IPS-11a (cell line): Measurements from ENCODE around the gene JMJD4.

Experiments
- H3K4me3 ChIP-seq: one replicate; pipeline ENCODE4 v1.5.1; 2013; ENCODE audit warnings: low read depth, low read length, control low read depth

The JMJD4 gene

DNA sequence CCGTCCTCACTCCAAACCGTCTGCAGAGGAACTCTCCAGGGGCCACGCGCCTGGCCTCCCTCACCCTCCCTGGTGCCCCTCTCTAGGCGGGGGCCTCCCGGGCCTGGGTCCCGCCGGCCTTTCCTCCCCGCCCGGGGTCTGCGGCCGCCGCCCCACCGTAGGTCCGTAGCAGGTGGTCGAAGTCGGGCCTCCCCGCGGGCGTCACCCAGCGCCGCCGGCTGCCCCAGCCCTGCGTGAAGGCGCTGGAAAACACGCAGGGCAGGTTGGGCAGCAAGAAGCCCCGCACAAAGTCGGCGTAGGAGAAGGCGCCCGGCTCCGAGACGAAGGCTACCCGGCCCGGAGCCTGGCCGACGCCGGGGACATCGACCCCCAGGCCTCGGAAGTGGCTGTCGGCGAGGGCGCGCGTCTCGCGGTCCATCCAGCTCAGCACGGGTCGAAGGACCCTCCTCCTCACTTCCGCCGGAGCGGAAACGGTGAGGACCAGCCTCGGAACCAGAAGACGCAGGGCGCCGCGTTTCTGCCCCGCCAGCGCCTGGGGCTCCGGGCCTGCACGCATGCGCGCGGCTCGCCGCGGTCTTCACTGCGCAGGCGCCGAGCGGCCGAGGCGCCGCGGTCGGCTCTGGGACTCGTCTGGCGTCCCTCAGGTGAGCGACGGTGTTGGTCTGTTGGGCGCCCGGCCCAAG, at the start of gene JMJD4, which contains the start of gene SNAP47:
Gene JMJD4 (minus strand): TSS at position 447 of the 683 bp plus-strand sequence. CDS start 29 bp downstream, at position 418.
Gene SNAP47 (plus strand): TSS at position 580 of the 683 bp plus-strand sequence. CDS start 12,302 bp downstream, outside the sequence.
- peak within 1 kb of the TSS; percentile 91 for H3K4me3 ChIP-seq

- H3K4me3 ChIP-seq, result no peak overlapping the region
These were observed 47.1 kb upstream of the JMJD4 start for GRCh38 chr1:227782226-227782625.

DNA sequence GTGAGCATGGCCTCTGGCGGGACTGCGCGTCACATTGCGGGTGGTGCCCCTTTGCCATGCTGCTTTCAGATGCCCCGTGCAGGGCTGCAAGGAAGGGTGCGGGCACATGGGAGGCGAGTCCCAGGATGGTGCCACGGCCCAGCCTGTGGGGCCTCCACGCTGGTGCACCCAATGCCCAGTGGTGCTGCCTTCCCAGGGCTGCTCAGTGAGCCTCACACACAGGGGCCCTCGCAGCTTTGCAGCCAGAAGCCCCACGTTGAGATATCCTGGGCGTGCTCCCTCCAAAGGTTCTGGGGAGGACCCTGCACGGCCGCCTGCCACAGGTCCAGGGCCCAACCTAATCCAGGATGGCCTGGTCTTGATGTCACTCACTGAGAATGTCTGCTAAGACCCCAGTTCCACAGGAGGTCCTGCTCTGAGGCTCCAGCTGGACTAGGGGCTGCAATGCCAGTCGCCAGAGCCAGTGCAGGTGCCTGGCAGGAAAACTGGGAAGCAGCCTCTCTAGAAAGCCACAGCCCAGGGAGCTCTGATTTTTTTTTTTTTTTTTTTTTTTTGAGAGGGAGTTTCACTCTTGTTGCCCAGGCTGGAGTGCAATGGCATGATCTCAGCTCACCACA, 46.3 kb upstream of the JMJD4 start:
- H3K4me3 ChIP-seq, result no peak overlapping the region

DNA sequence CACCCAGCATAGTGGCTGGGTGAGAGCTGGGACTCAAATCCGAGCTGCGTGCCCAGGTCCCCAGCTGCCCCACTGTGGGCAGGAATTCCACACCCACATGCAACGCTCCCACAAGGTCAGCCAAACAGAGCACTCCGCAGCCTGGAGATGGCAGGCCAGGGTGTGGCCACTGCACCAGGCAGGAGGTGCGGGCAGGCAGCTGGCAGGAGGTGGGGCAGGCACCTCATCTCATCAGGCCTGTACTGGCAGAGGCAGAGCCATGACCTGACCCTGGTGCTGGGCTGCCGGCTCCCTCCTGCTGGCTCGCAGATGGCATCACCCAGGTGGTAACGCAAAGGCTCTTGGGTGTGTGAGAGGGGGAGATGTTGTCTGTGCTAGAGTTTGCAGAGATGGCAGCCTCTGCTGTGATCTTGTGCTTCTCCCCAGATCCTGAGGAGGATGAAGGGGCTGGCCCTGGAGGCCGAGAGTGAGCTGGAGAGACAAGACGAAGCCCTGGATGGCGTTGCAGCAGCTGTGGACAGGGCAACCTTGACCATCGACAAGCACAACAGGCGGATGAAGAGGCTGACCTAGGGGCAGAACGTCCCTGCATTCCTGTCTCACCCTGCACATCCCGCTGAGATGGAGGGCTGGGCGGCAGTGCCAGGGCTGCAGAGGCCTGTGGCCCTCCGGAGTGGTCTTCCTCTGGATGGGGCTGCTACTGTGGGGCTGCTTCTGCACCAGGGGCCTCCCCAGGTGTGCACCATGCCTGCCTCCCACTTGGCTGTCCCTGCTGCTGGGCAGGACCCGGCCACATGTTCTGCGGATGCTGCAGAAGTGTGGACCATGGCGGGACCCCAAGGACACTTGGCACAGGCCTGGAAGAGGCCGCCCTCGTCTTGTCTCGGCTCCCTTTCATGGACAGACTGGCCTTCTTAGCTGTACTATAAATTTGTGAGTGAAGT, 45.3 kb upstream of the JMJD4 start:
- H3K4me3 ChIP-seq, result no peak overlapping the region

DNA sequence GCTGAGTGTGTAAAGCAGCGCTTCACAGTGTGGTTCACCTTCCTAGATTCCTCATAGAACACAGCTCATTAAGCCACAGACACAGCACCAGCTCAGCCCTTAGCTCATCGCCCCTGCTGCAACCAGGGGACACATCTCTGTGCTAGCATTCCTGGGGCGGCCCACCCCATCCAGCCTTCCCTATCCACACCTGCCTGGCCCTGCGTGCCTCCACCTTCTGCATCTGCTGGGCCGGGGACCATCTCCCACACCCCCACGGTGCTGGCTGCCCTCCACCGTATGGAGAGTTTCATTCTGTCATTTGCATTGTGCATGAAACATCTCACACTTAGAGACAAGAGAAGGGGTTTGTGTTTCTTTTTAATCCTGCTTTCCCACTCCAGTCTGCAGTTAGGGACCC, 44.6 kb upstream of the JMJD4 start:
- no peak overlapping the region for H3K4me3 ChIP-seq

DNA sequence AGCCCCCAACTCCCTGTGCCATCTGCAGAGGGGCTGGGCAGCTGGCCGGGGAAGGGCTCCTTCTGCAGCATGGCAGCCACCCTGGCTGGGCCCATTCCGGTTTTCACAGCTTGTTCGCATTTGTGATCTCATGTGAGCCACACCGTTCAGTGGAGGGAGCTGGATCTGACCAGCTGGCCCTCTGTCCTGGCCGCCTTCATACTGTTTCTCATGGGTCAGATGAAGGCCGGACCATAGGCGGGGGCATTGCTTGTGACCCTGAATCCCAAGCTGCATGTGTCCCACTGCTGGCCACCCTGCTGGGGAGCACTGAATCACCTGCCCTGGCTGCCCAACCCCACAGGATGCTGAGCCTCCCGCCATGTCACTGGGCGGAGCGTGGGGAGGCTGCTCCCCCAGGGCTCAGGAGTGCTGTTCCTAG, 43.9 kb upstream of the JMJD4 start:
- H3K4me3 ChIP-seq, result no peak overlapping the region

DNA sequence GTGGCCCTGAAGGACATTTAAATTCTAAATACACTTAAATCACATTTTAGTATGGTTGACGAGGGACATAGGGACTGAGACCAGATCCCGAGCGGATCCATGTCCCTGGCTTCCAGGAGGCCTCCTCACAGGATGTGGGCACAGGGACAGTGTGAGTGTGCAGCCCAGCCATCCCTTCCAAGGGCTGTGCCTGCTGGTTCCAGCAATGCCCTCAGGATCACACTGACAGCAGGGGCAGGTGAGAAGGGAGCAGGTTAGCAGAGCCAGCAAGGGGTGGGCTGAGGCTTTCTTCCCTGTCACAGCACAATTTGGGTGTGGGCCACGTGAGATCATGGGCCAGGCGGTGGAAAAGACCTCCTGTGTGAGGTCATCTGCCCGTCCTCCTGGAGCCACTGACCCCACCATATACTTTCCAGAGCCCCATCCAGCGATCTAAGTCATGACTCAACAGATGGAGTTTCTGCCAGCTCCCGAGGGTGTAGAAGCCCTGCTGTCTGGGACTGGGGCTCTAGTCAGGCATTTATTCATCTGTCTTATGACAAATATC, 43.4 kb upstream of the JMJD4 start:
- no peak overlapping the region for H3K4me3 ChIP-seq

GRCh38 chr1:227777646-227778045, 42.5 kb upstream of the JMJD4 start:
- H3K4me3 ChIP-seq, result no peak overlapping the region

DNA sequence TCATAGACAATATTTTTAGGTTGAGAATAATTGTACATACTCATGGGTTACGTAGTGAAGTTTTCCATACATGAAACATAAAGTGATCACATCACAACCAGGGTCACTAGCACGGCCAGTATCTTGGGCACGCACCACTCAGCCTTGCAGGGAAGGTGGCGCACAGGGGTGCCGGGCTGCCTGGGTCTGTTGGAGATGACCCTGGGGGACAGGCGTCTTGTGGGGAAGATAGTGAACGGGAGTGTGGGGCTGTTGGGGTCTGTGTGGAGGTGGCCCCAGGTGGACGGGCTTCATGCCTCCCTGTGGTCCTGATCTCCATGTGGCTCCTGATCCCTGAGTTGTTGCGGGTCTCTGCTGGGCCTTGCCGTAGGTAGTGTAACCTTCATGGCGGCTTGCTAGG, 42.1 kb upstream of the JMJD4 start:
- no peak overlapping the region for H3K4me3 ChIP-seq

DNA sequence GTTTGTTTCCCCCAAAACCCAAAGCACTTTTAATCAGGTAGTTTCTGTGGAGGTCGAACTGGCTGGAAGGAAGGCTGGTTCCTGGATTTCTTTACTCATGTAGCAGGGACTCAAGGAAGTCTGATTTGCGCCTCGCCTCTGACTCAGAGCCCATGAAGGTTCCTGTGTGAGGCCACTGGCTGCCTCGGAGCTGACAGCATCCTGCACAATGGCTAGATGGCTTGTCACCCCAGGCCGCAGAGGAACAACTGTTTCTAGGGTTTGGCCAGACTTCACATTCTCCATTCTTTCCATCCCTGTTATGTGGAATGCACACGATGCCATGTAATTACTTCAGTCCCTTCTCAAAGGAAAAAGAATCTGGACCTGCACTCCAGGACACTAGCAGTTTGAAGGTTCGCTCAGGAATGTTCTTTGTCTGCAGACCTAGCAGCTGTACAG, 41.2 kb upstream of the JMJD4 start:
- H3K4me3 ChIP-seq, result no peak overlapping the region

DNA sequence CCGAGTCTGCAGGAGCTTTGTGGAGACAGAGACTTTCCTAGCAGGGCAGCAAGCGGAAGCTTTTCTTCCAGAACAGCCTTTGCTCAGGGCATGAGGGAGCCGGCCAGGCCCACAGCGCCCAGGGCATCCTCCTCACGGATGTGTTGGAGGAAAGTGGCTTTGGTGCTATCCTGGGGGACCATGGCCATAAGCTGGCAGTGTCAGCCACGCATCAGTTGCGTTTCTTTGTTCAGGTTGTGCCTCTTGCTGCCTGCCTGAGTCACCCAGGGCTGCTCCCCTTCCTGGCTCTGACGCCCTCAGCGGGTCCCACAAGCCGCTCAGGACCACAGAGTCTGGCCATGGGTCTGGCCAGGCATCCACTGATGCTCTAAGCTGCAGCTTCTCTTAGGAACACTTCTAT, 40.7 kb upstream of the JMJD4 start:
- no peak overlapping the region for H3K4me3 ChIP-seq

DNA sequence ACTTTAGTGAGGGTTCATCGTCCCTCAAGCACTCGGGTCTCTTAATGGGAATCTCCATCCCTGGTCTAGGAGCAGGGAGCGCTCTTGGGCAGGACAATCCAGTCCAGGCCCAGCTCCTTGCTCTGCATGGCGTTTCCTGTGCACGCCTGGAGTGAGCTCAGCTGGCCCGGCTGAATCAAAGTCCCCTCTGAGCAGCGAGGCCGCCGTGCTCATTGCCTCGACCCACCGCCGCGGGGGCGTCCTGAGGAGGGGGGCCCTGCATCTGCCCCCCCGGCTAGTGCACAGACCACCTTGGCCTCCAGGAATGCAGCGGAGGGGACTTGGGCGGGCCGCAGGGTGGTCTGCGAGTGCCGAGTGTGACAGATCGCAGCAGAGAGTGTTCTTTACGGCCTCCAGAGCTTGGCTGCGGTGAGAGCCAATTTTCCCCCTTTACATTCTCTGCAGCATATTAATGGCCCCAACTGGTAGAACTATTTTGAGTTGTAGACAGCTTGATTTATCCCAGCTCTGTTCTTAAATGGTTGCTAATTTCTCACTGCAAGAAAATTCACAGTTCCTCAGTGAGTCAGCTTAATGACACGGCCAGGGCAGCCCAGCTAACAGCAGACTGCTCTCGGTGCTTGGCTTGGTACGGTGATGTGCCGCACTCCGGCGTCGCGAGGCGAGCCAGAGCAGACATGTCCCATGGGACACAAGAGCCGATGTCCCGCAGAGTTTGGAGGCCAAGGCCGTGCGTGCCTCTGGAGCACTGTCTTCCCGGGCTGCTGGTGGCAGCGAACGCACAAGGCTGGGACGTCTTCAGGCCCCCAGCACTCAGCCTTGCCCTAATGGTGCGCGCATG, 39.9 kb upstream of the JMJD4 start:
- no peak overlapping the region for H3K4me3 ChIP-seq

DNA sequence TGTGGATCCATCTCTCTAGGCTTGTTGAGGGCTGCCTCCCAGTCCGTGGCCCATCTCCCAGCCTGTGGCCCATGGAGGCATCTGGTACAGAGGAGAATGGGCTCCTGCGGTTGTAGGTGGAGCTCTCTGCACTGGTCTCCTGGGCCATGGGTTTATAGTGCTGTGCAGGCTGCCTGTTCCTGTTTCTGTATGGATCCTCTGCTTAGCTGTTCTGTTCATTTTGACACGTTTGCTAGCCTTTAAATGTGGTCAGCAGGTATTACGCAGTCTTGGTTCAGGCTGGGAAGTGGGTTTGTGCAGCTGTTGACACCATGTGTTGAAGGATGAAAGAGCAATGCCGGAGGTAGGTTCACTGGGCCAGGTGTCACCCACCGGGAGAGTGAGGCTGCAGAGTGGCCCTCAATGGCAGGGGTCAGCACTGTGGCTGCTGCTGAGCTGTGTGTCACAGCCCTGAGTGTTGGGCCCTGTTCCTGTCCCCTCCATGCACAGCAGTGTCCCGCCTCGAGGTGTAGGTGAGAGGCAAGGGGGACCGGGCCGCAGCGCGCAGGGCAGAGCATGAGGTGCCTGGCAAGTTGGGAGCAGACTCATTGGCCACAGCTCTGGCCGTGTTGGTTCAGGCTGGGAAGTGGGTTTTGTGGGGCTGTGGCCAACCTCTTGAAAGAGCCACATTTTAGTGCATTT, 39.1 kb upstream of the JMJD4 start:
- no peak overlapping the region for H3K4me3 ChIP-seq

DNA sequence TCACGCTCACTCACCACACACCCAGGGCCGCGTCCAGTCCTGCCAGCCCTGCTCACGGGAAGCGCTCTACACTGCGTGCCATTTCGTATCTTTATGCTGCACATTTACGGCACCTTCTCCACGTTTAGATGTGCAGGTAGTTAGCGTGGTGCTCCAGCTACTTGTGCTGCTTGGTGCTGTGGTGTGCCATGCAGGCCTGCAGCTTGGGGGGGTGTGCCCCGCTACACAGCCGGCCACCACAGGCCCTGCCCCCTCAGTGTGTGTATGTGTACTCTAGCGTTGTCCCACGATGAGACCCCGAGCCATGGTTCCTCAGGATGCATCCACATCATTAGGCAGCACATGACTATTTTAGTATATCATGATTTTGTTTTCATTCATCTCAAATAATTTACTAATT, 38.5 kb upstream of the JMJD4 start:
- no peak overlapping the region for H3K4me3 ChIP-seq

DNA sequence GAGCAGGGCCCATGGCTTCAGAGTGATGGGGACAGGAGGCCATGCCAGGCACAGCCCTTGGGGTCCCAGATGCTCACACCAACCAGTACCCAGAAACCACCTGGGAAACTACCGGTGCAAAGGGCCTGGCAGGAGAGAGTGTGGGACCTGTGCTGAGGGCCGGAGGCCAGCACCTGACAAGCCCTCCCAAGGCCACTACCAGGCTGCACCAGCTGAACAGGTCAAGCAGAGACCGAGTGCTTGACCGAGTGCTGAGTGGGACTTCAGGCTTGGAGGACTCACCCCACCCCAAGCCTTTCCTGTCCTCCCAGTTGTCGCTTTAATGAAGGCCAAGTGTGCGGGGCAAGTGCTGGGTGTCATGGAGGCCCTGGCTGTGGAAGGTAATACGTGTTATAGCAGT, 36.7 kb upstream of the JMJD4 start:
- no peak overlapping the region for H3K4me3 ChIP-seq

- no peak overlapping the region for H3K4me3 ChIP-seq
These were observed 36.2 kb upstream of the JMJD4 start for GRCh38 chr1:227771326-227771725.

DNA sequence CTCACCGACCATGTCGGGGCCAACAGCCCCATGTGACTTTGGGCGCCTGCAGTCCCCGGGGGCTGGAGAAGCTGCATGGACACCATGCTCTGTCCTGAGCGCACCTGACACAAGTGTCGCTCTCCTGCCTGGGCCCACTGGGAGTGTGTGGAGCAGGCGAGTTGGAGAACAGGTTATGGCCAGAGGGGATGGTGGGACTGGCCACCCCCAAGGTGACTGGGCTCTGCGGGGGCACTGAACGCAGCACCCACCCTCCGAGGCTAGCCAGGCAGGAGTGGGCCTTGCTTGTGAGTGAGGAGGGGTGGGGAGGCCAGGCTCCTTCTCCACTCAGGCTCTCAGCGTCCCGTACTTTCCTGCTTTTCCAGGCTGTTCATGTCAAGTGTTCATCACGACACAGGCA, 35.7 kb upstream of the JMJD4 start:
- no peak overlapping the region for H3K4me3 ChIP-seq

GRCh38 chr1:227769936-227770494, 34.9 kb upstream of the JMJD4 start:
- H3K4me3 ChIP-seq, result no peak overlapping the region
